Activated CD8-positive, alpha-beta memory T cell treated with anti-CD3 and anti-CD28 coated beads for 48 hours (primary cell): ENCODE results near the gene ARVCF.

Source experiments
- DNase-seq, 3 experiments: peaks; one replicate each; pipeline ENCODE4 v3.0.0-alpha.2; 2020; ENCODE audit warnings: low read depth in 2 of 3, low spot score in 2 of 3

The ARVCF gene

GRCh38 chr22:20032407-20032991 is 15.9 kb upstream of the ARVCF start:
- DNase-seq: no peak

DNA sequence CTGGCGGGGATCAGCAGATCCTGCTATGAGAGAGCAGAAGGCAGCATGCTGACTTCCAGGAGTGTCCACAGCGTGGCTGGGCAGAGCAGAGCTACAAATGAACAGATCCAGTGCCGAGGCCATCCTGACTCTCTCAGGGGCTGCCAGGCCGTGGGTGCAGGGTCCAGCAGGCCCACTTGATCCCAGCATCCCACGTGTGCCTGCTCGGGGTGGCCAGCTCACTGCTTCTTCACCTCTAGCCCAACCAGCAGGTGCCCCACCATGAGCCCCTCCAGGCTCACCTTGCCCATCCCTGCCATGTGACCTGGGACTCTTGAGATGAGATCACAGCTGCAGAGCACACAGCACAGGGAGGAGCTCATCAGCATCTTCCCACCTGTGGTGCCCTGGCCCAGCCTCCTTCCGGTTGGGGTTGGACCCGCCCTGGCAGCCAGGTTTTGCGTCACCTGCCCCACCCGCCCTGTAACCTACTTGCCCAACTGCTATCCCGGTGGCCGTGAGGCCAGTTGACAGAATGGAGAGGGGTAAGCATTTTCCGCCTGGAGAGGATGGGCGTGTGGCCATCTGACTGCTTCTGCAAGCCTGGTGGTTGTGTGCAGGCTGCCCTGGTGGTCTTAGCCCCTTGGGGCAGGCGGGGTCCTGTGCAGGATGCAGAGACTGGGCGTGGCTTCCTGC is 15.2 kb upstream of the ARVCF start:
- DNase-seq: no peak

- no peak for DNase-seq
Observed at GRCh38 chr22:20029550-20030225, 13.1 kb upstream of the ARVCF start.

GRCh38 chr22:20028855-20029549 is 12.4 kb upstream of the ARVCF start:
- DNase-seq: no peak

GRCh38 chr22:20027966-20028854 is 11.6 kb upstream of the ARVCF start:
- DNase-seq: no peak

DNA sequence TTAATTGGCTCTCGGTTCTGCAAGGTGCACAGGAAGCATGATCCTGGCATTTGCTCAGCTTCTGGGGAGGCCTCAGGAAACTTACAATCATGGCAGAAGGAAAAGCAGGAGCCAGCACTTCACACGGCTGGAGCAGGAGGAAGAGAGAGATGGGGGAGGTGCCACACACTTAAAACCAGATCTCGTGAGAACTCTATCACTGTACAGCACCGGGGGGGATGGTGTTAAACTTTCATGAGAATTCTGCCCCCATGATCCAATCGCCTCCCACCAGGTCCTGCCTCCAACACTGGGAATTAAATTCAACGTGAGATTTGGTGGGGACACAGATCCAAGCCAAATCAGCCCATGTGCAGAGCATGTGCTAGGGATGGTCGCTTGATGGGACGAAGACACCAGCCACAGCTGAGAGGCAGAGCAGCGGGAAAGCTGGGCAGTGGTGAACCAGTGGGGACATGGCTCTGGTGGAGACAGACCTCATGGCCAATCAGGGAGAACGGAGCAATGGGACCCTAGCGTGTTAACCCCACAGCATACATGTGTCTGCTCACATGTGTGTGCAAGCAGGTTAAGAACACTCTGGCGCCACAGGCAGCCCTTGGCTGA is 10.5 kb upstream of the ARVCF start:
- no peak for DNase-seq

DNA sequence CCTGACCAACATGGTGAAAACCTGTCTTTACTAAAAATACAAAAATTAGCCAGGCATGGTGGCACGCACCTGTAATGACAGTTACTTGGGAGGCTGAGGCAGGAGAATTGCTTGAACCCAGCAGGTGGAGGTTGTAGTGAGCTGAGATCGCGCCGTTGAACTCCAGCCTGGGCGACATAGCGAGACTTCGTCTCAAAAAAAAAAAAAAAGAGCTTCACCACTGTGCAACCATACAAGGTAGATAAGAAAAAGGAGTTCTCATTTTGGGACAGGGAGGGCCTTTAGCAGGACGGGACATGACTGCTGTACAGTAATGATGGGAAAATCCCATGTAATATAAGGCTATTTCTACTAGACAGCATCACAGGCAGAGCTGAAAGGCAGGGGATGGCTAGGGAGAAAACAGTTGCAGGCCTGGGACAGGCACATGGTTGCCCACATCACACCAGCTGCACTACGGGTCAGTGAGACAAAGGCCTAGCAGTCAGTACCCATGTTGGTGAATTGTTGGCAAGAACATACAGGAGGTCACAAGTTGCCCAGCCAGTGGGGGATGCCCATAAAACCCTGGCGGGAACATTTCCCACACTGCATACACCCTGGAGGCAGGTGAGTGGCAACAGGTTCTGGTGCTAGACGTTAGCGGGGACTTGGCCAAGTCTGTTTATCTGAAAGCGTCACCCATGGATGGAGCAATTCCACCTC is 9.7 kb upstream of the ARVCF start:
- DNase-seq: no peak

- DNase-seq: no peak
Observed at GRCh38 chr22:20025401-20026203, 9.0 kb upstream of the ARVCF start.

GRCh38 chr22:20024650-20025397 is 8.2 kb upstream of the ARVCF start:
- DNase-seq: no peak

GRCh38 chr22:20024225-20024624 is 7.6 kb upstream of the ARVCF start:
- no peak for DNase-seq

DNA sequence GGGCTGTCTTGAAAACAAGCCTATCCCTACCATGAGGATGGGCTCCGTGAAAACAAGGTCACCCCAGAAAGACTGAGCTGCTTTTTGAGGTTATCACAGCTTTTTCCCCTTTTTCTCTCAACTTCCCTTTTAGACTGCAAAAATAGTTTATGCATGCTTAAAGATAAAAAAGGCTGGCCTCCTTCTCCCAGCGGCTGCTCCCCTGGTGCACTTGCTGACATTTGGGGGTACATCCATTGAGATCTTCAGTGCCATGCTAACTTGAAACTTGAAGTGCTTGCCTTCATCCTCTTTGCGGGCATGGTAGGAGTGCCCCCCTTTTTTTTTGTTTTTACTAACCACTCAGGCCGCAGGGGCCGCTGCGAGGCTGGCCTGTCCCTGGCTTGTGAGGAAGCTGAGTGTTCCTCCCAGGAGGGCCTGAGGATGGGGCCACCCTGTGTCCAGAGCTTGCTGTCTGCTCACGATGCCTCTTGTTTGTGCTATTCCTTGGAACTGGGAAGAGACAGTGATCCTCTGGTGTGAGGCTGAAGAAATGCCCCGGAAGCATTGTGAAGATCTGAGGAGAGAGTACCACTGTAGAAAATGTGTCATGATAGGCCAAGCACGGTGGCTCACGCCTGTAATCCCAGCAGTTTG is 6.5 kb upstream of the ARVCF start:
- no peak for DNase-seq

DNA sequence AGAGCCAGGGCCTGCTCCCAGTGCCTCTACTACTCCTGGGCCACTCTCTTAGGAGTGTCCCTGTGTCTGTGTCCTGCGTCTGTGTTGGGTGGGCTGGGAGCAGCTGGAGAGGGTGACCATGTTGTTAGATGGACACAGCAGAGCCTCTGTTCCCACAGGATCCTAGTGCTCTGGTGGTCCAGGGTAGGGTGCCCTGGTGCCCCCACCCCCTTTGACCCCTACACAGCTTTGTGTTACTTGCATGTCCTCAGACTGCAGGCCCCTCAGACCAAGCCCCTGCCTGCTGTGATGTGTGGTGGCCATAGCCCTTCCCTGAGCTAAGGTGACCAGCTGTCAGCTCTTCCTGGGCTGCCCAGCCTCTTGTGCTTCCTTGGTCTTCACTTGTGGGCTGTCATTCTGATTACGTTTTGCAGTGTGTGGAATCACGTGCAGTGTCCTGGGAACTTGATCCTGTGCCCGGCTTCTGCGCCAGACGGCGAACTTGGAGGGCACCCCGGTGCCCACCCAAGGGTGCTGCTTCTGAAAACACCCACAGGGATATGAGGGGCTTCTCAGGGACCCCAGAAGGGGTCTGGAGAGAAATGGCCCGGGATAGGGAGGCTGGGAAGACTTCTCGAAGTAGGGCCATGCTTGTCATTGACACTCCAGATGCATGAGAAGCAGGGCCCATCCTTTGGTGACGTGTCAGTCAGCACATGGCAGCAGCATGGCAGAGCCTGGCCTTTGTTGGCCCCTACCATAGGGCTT is 5.8 kb upstream of the ARVCF start:
- no peak for DNase-seq

DNA sequence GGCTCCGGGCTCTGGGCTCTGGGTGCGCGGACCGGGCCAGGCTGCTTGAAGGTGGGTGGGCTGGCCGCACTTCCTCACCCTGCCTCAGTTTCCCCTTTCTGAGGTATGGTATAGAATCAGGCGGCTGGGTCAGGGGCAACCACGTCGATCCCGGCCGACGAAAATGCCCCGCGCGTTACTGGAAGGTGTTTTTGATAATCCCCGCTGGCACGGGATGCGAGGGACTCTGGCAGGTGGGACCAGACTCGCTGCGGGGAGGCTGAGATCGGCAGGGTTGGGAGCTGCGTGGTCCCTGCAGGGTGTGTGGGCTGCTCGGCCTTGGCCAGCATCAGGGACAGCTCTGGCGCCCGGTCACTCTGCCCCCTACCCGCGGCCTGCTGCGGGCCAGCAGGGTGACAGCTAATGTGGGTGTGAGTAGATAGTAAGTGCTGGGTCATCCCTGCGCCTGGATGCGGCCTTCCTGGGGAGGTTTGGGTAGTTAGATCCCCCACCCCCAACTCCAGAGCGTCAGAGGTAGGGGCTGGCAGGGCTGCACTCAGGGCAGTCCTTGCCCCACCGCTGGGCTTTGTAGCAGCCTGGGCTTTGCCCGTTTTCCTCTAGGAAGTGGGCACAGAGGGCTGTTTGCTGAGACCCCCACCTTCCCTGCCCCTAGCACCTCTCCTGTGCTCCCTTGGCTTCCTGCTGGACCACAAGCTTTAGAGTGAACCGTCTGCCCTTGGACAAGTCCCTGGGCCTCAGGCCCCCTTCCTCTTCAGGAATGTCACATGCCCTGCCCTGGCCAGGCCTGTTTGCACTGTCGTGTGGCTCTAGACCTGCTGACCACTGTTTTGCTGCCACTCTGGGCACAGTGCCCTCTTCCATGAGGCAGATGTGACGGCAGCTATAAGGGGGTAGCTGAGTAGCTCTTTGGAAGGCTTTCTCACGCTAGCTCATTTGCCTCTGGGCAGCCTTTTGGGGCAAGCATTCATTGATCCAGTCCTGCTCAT is 4.9 kb upstream of the ARVCF start:
- no peak for DNase-seq

GRCh38 chr22:20020533-20021195 is 4.0 kb upstream of the ARVCF start, which contains the start of gene TANGO2:
Gene TANGO2, plus strand, starts transcription at chr22:20021110. Its CDS starts 15,689 bp downstream, at chr22:20036799.
- peak; percentile 82 to 95 (median 82) for DNase-seq
